IPS-15b (cell line): ENCODE results near the gene SLC43A1.

Experiments
- H3K27me3 ChIP-seq: one replicate; pipeline ENCODE4 v1.6.1; 2013; ENCODE audit warnings: low read length; ENCODE audit not compliant: control insufficient read depth, insufficient read depth
- H3K36me3 ChIP-seq: one replicate; pipeline ENCODE4 v1.6.1; 2013; ENCODE audit warnings: low read length; ENCODE audit not compliant: control insufficient read depth, insufficient read depth
- H3K4me1 ChIP-seq: one replicate; pipeline ENCODE4 v1.6.1; 2013; ENCODE audit warnings: mild to moderate bottlenecking, low read length; ENCODE audit not compliant: control insufficient read depth, insufficient read depth
- H3K4me3 ChIP-seq: one replicate; pipeline ENCODE4 v1.5.1; 2013; ENCODE audit warnings: low read depth, low read length
- H3K9ac ChIP-seq: one replicate; pipeline ENCODE4 v1.6.1; 2013; ENCODE audit warnings: low read depth, mild to moderate bottlenecking, low read length
- H3K9me3 ChIP-seq: one replicate; pipeline ENCODE4 v1.6.1; 2013; ENCODE audit warnings: mild to moderate bottlenecking, low read length; ENCODE audit not compliant: control insufficient read depth, insufficient read depth

SLC43A1 gene

GRCh38 chr11:57523419-57523818 is 7.9 kb upstream of the SLC43A1 start:
- Histone ChIP-seq H3K4me3 (no peak overlapping the region), H3K27me3 (no peaks in the 10 kb centered on the region), H3K36me3 (peaks cover under 1% of the 10 kb centered on the region), H3K9me3 (no peaks in the 10 kb centered on the region), H3K4me1 (peaks cover 5% of the 10 kb centered on the region), H3K9ac (no peak overlapping the region)

- H3K4me1 ChIP-seq = no peaks in the 10 kb centered on the region
- no peaks in the 10 kb centered on the region for H3K36me3 ChIP-seq
- H3K27me3 ChIP-seq = peaks cover 14% of the 10 kb centered on the region
- H3K9me3 ChIP-seq = no peaks in the 10 kb centered on the region
- H3K4me3 ChIP-seq = no peak overlapping the region
- H3K9ac ChIP-seq = no peak overlapping the region
Measured at GRCh38 chr11:57521116-57521515, 5.6 kb upstream of the SLC43A1 start.

- peak overlapping the region; percentile 85 for H3K4me3 ChIP-seq
- peaks cover 27% of the 10 kb centered on the region for H3K27me3 ChIP-seq
- H3K9me3 ChIP-seq = no peaks in the 10 kb centered on the region
- peaks cover 4% of the 10 kb centered on the region for H3K4me1 ChIP-seq
- no peak overlapping the region for H3K9ac ChIP-seq
- no peaks in the 10 kb centered on the region for H3K36me3 ChIP-seq
Measured at GRCh38 chr11:57516061-57516443, 550 bp upstream of the SLC43A1 start.

GRCh38 chr11:57514538-57515331 is 767 bp downstream of the SLC43A1 start:
- H3K4me1 ChIP-seq = peaks cover 4% of the 10 kb centered on the region
- no peaks in the 10 kb centered on the region for H3K9me3 ChIP-seq
- H3K36me3 ChIP-seq = no peaks in the 10 kb centered on the region
- peaks cover 27% of the 10 kb centered on the region for H3K27me3 ChIP-seq
- peak overlapping the region; percentile 71 for H3K9ac ChIP-seq
- H3K4me3 ChIP-seq = peak overlapping the region; percentile 85

- peaks cover 4% of the 10 kb centered on the region for H3K4me1 ChIP-seq
- peak overlapping the region; percentile 71 for H3K9ac ChIP-seq
- no peaks in the 10 kb centered on the region for H3K36me3 ChIP-seq
- H3K4me3 ChIP-seq = peak overlapping the region; percentile 85
- peaks cover 27% of the 10 kb centered on the region for H3K27me3 ChIP-seq
- H3K9me3 ChIP-seq = no peaks in the 10 kb centered on the region
Measured at GRCh38 chr11:57513911-57514537, 1.5 kb downstream of the SLC43A1 start.

- H3K27me3 ChIP-seq = peaks cover 27% of the 10 kb centered on the region
- peak overlapping the region; percentile 85 for H3K4me3 ChIP-seq
- H3K9ac ChIP-seq = peak overlapping the region; percentile 71
- no peaks in the 10 kb centered on the region for H3K36me3 ChIP-seq
- H3K9me3 ChIP-seq = no peaks in the 10 kb centered on the region
- peaks cover 4% of the 10 kb centered on the region for H3K4me1 ChIP-seq
Measured at GRCh38 chr11:57513452-57513795, 2.1 kb downstream of the SLC43A1 start.

GRCh38 chr11:57512646-57513451 is 2.7 kb downstream of the SLC43A1 start:
- Histone ChIP-seq H3K36me3 (no peaks in the 10 kb centered on the region), H3K4me3 (peak overlapping the region; percentile 85), H3K4me1 (peaks cover 4% of the 10 kb centered on the region), H3K9me3 (no peaks in the 10 kb centered on the region), H3K27me3 (peaks cover 27% of the 10 kb centered on the region), H3K9ac (no peak overlapping the region)

GRCh38 chr11:57511741-57512430 is 3.6 kb downstream of the SLC43A1 start:
- no peaks in the 10 kb centered on the region for H3K9me3 ChIP-seq
- H3K36me3 ChIP-seq = no peaks in the 10 kb centered on the region
- H3K4me3 ChIP-seq = no peak overlapping the region
- H3K9ac ChIP-seq = no peak overlapping the region
- H3K4me1 ChIP-seq = peaks cover 4% of the 10 kb centered on the region
- H3K27me3 ChIP-seq = peaks cover 18% of the 10 kb centered on the region

GRCh38 chr11:57508341-57509170 is 6.9 kb downstream of the SLC43A1 start:
- Histone ChIP-seq H3K4me3 (no peak overlapping the region), H3K9ac (no peak overlapping the region), H3K4me1 (peaks cover 3% of the 10 kb centered on the region), H3K27me3 (peaks cover 7% of the 10 kb centered on the region), H3K9me3 (no peaks in the 10 kb centered on the region), H3K36me3 (no peaks in the 10 kb centered on the region)

- Histone ChIP-seq H3K9ac (no peak overlapping the region), H3K9me3 (no peaks in the 10 kb centered on the region), H3K4me3 (no peak overlapping the region), H3K4me1 (no peaks in the 10 kb centered on the region), H3K27me3 (no peaks in the 10 kb centered on the region), H3K36me3 (no peaks in the 10 kb centered on the region)
Measured at GRCh38 chr11:57506522-57506921, 9.0 kb downstream of the SLC43A1 start.

- Histone ChIP-seq H3K9me3 (no peaks in the 10 kb centered on the region), H3K4me3 (no peak overlapping the region), H3K36me3 (no peaks in the 10 kb centered on the region), H3K27me3 (no peaks in the 10 kb centered on the region), H3K4me1 (peaks cover 4% of the 10 kb centered on the region), H3K9ac (no peak overlapping the region)
Measured at GRCh38 chr11:57504511-57504910, 11.0 kb downstream of the SLC43A1 start.
